Kidney epithelial cell (primary cell): ENCODE data around the gene TMEM240. TPM values are rescaled to one million over a fixed set of nuclear protein-coding genes. Genes with fewer than 3 reads are reported as not detected.

Experiments used
- DNase-seq: peaks from one replicate; pipeline ENCODE4 v3.0.0-alpha.2; 2010; ENCODE audit warnings: low read depth
- H3K27me3 ChIP-seq: 2 replicates; pipeline ENCODE4 v1.6.0; 2011; ENCODE audit warnings: low read length; ENCODE audit not compliant: control insufficient read depth, insufficient read depth
- H3K36me3 ChIP-seq: 2 replicates; pipeline ENCODE4 v1.5.1; 2011; ENCODE audit warnings: low read length; ENCODE audit not compliant: control insufficient read depth, insufficient read depth
- H3K4me3 ChIP-seq: 2 replicates; pipeline ENCODE4 v1.5.1; 2011; ENCODE audit warnings: low read depth, mild to moderate bottlenecking, control low read depth, low read length
- total RNA-seq: library from RNA; depleted of rRNA; stranded (reverse); fragments of >200 nt; gene quantifications from 2 replicates; pipeline ENCODE4 v1.2.3, GENCODE V29; 2015
- TF ChIP-seq, protein P1 (sequence below): IDR thresholded peaks from 2 replicates; pipeline ENCODE4 v1.5.1; 2011; ENCODE audit warnings: mild to moderate bottlenecking, moderate library complexity, low read length, control low read depth, inconsistent platforms; ENCODE audit not compliant: insufficient read depth, poor library complexity, severe bottlenecking

The TMEM240 gene
- 2.8 and 3.9 TPM in 2 replicates for total RNA-seq

DNA sequence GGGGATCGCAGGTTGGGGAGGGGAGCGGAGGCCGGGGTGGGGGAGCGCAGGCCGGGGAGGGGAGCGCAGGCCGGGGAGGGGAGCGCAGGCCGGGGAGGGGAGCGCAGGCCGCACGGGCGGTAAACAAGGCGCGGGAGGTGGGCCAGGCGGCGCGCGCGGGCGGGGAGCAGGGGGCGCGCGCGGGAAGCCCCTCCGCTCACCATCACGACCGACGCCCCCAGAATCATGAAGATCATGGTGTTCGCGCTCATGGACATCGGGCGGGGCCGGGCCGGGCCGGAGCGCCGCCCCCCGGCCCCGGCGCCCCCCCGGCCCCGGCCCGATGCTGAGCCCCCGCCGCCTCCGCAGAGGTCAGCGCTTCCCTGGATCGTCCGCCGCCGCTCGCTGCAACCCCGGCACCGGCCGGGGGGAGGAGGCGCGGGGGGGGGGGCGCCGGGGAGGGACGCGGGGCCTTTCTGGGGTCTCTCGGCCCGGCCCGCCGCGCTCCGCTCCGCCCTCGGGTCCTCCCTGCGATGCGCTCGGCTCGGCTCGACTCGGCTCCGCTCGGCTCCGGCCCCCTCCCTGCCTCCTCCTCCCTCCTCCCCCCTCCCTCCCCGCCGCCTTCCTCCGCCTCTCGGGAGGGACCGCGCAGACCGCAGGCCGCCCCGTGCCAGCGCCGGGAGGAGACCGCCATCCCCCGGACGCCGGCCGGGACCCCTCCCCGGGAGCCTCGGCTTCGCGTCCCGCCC is at the start of gene TMEM240:
Gene TMEM240 (minus strand): TSS at position 535 of the 728 bp plus-strand sequence. CDS start 278 bp downstream, at position 257.
- TF ChIP-seq, protein P1, sequence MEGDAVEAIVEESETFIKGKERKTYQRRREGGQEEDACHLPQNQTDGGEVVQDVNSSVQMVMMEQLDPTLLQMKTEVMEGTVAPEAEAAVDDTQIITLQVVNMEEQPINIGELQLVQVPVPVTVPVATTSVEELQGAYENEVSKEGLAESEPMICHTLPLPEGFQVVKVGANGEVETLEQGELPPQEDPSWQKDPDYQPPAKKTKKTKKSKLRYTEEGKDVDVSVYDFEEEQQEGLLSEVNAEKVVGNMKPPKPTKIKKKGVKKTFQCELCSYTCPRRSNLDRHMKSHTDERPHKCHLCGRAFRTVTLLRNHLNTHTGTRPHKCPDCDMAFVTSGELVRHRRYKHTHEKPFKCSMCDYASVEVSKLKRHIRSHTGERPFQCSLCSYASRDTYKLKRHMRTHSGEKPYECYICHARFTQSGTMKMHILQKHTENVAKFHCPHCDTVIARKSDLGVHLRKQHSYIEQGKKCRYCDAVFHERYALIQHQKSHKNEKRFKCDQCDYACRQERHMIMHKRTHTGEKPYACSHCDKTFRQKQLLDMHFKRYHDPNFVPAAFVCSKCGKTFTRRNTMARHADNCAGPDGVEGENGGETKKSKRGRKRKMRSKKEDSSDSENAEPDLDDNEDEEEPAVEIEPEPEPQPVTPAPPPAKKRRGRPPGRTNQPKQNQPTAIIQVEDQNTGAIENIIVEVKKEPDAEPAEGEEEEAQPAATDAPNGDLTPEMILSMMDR = no peak
- H3K27me3 ChIP-seq = no peaks in the 10 kb centered on the region
- no peaks in the 10 kb centered on the region for H3K36me3 ChIP-seq
- DNase-seq = no peak
- peak within 1 kb of the TSS; percentile 49 for H3K4me3 ChIP-seq

DNA sequence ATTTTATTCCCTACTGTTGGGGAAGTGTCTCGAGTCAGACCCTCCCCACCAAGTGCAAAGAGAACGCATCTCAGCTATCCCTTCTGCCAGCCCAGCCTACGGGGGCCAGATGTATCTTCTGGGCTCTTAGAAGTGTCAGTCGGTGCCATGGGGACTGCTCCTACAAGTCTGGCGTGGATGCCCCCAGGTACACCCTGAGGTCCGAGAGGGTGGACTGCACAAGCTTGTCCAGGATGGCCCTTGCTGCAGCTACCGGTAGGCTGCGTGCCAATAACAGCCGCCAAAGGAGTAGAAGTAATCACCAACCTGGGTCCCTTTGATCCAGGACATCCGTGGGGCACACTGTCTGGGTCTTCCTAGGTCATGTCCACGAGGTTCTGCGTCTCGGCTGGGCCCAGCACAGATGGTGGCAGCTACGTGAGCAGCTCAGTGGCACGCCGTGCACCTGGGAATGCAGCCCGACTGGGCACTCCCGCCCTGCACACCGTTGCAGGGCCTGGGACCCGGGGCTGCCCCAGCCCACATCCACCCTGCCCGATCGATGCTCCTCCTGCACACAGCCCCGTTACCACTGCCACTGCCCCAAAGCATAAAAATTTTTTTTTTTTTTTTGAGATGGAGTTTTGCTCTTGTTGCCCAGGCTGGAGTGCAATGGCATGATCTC is 43.1 kb upstream of the TMEM240 start:
- peaks cover 19% of the 10 kb centered on the region for H3K27me3 ChIP-seq
- no peak overlapping the region for H3K4me3 ChIP-seq
- no peaks in the 10 kb centered on the region for H3K36me3 ChIP-seq
- TF ChIP-seq, protein P1 = no peak
- no peak for DNase-seq

DNA sequence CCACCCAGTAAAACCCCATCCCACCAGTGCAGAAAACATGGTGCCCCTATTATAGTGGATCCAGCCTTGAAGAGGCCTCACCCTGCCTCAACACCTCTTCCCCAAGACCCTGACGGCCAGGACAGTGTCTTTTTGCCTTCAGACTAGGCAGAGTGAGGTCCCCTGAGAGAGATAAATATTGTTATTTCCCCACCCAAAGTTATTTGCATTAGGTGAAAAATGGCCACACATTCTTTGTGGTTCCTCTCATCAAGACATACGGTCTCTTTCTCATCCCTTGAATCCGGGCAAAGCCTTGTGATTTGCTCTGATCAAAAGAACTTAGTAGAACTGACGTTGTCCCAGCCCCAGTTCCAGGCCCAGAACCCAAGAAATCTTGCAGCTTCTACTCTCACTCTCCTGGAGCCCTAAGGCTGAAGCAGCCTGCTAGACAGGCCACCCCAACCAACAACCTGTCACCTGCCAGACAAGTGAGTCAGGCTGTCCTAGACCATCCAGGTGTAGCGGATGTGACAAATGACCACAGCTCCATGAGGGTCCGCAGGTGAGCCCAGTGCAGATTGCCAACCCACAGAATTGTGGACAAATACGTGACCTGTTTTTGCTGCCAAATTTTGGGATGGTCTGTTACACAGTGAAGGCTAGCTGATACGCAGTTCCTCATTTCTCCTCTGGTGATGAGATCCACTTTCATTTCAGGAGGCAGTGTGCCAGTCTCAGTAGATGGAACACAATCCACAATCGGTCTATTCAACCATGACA is 42.3 kb upstream of the TMEM240 start:
- Histone ChIP-seq H3K27me3 (peaks cover 23% of the 10 kb centered on the region), H3K4me3 (no peak overlapping the region), H3K36me3 (no peaks in the 10 kb centered on the region)
- no peak for DNase-seq
- TF ChIP-seq, protein P1 = no peak

DNA sequence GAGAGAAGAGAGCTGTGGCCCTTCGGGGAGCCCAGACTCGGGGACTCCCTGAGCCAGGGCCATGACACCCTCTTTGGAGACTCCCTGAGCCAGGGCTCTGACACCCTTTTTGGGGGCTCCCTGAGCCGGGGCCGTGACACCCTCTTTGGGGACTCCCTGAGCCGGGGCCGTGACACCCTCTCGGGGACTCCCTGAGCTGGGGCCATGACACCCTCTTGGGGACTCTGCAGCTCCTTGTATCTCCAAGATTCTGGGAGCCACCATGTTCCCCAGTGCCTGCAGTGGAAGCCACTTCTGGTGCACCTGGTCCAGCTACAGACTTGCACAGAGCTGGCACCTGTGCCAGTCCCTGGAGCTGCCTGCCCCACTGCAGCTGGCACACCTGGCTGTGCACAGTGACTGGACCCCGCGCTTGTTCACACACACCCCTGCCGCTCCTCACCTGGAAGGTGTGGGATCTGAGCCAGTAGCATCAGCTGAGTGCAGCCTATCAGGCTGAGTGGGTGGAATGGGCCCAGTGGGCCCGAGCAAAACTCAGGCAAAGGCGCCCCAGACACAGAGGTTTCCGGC is 38.0 kb upstream of the TMEM240 start:
- H3K4me3 ChIP-seq = no peak overlapping the region
- peaks cover 18% of the 10 kb centered on the region for H3K27me3 ChIP-seq
- no peak for DNase-seq
- no peaks in the 10 kb centered on the region for H3K36me3 ChIP-seq
- TF ChIP-seq, protein P1 = no peak

GRCh38 chr1:1577367-1578011 is 37.1 kb upstream of the TMEM240 start:
- Histone ChIP-seq H3K27me3 (peaks cover 15% of the 10 kb centered on the region), H3K36me3 (no peaks in the 10 kb centered on the region), H3K4me3 (no peak overlapping the region)
- no peak for DNase-seq
- TF ChIP-seq, protein P1 = no peak
